ENCODE measurements around the gene ZNF658.
"Not testable (repeated sequence)": the region's sequence is repeated elsewhere in the genome, so short reads cannot be mapped to it uniquely, and the experiment has no call there.

DNA sequence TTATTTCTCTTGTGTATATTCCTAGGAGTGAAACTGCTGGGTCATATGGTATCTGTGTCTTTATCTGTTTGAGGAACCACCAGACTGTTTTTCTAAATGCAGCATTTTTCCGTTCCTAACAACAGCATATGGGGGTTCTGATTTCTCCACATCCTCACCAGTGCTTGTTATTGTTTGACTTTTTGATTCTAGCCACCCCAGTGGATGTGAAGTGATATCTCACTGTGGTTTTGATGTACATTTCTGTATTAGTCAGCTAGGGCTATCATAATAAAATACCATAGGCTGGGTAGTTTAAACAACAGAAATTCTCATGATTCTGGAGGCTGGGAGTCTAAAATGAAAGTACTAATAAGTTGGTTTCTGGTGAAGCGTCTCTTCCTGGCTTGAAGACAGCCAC, 9.0 kb downstream of the ZNF658 start:
- not testable (repeated sequence) for TF ChIP-seq EZH2 (IDR thresholded peaks at IDR 0.05; ENCODE audit: low read length, unreplicated experiment)
- TF ChIP-seq, protein P1, sequence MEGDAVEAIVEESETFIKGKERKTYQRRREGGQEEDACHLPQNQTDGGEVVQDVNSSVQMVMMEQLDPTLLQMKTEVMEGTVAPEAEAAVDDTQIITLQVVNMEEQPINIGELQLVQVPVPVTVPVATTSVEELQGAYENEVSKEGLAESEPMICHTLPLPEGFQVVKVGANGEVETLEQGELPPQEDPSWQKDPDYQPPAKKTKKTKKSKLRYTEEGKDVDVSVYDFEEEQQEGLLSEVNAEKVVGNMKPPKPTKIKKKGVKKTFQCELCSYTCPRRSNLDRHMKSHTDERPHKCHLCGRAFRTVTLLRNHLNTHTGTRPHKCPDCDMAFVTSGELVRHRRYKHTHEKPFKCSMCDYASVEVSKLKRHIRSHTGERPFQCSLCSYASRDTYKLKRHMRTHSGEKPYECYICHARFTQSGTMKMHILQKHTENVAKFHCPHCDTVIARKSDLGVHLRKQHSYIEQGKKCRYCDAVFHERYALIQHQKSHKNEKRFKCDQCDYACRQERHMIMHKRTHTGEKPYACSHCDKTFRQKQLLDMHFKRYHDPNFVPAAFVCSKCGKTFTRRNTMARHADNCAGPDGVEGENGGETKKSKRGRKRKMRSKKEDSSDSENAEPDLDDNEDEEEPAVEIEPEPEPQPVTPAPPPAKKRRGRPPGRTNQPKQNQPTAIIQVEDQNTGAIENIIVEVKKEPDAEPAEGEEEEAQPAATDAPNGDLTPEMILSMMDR (conservative IDR thresholded peaks at IDR 0.05; ENCODE audit: low read depth, low read length), result not testable (repeated sequence)
